ENCODE results near the gene AP3D1. TPM values are rescaled to one million over a fixed set of nuclear protein-coding genes. Genes with fewer than 3 reads are reported as not detected.

AP3D1 gene
- total and polyA plus RNA-seq, 10 donors, result 32.8 to 112 (median 96.2) TPM

GRCh38 chr19:2077833-2078619 is 73.3 kb downstream of the AP3D1 start:
- no peaks in the 10 kb centered on the region for H3K9me3 ChIP-seq
- peak overlapping the region in 1 of 8 donors; percentile 16 for H3K27ac ChIP-seq
- peaks cover 3 to 97% (median 82%) of the 10 kb centered on the region in 6 donors for H3K36me3 ChIP-seq
- intact Hi-C loops (cut with DNase I; ENCODE audit: low total_unique reads), result no loop called here
- H3K27me3 ChIP-seq (replicated peaks in 1 of 7), result no peaks in the 10 kb centered on the region
- H3K4me1 ChIP-seq, result peaks cover 33 to 97% (median 69%) of the 10 kb centered on the region in 6 donors
- 95 to 97% (median 96%) methylated on average over 29 to 44 of the region's 44 CpGs for WGBS, 5 donors
- H3K4me3 ChIP-seq, result no peak overlapping the region
- TF ChIP-seq POLR2AphosphoS5 (IDR thresholded peaks at IDR 0.05) (peak in 2 of 3 donors; percentile 7 to 71), POLR2A (IDR thresholded peaks at IDR 0.05) (no peak)
- peak; percentile 73 for DNase-seq

GRCh38 chr19:2077398-2077797 is 74.0 kb downstream of the AP3D1 start:
- H3K9me3 ChIP-seq, result no peaks in the 10 kb centered on the region
- H3K4me1 ChIP-seq, result peaks cover 29 to 96% (median 66%) of the 10 kb centered on the region in 6 donors
- no peak overlapping the region for H3K4me3 ChIP-seq
- no peaks in the 10 kb centered on the region for H3K27me3 ChIP-seq (replicated peaks in 1 of 7)
- H3K36me3 ChIP-seq, result peaks cover 3 to 97% (median 88%) of the 10 kb centered on the region in 6 donors
- WGBS, 5 donors, result 90 to 94% (median 93%) methylated on average over 7 of the region's 7 CpGs
- no peak for TF ChIP-seq CTCF (IDR thresholded peaks at IDR 0.05 in 8 of 11, conservative IDR thresholded peaks at IDR 0.05 in 3 of 11)
- TF ChIP-seq POLR2A (IDR thresholded peaks at IDR 0.05), result no peak
- no peak for TF ChIP-seq POLR2AphosphoS5 (IDR thresholded peaks at IDR 0.05)
- intact Hi-C loops (cut with DNase I; ENCODE audit: low total_unique reads), result no loop called here
- DNase-seq, result no peak
- H3K27ac ChIP-seq, result no peak overlapping the region

GRCh38 chr19:2076526-2076944 is 74.8 kb downstream of the AP3D1 start:
- 85 to 95% (median 92%) methylated on average over 20 to 32 of the region's 32 CpGs for WGBS, 5 donors
- DNase-seq, result peak; percentile 73
- no peaks in the 10 kb centered on the region for H3K27me3 ChIP-seq (replicated peaks in 1 of 7)
- no peak for TF ChIP-seq CTCF (IDR thresholded peaks at IDR 0.05 in 8 of 11, conservative IDR thresholded peaks at IDR 0.05 in 3 of 11)
- no peak for TF ChIP-seq POLR2A (IDR thresholded peaks at IDR 0.05)
- TF ChIP-seq POLR2AphosphoS5 (IDR thresholded peaks at IDR 0.05), result peak in 2 of 3 donors; percentile 46 to 75
- H3K36me3 ChIP-seq, result peaks cover 3 to 100% (median 96%) of the 10 kb centered on the region in 6 donors
- H3K9me3 ChIP-seq, result no peaks in the 10 kb centered on the region
- H3K27ac ChIP-seq, result peak overlapping the region in 2 of 8 donors; percentile 30 to 91
- intact Hi-C loops (cut with DNase I; ENCODE audit: low total_unique reads), result no loop called here
- H3K4me3 ChIP-seq, result no peak overlapping the region
- H3K4me1 ChIP-seq, result peaks cover 22 to 88% (median 58%) of the 10 kb centered on the region in 6 donors

GRCh38 chr19:2072757-2073551 is 78.4 kb downstream of the AP3D1 start:
- Histone ChIP-seq H3K9me3 (no peaks in the 10 kb centered on the region), H3K36me3 (peaks cover 3 to 79% (median 70%) of the 10 kb centered on the region in 6 donors), H3K27ac (peak overlapping the region in 7 of 8 donors; percentile 69 to 91 (median 86)), H3K4me3 (peak overlapping the region in 1 of 8 donors; percentile 39), H3K4me1 (peaks cover 25 to 83% (median 47%) of the 10 kb centered on the region in 6 donors), H3K27me3 (replicated peaks in 1 of 7) (no peaks in the 10 kb centered on the region)
- intact Hi-C loops (cut with DNase I; ENCODE audit: low total_unique reads), result no loop called here
- 80 to 90% (median 85%) methylated on average over 23 to 32 of the region's 32 CpGs for WGBS, 5 donors
- no peak for TF ChIP-seq POLR2A (IDR thresholded peaks at IDR 0.05)
- no peak for TF ChIP-seq CTCF (IDR thresholded peaks at IDR 0.05 in 8 of 11, conservative IDR thresholded peaks at IDR 0.05 in 3 of 11)
- peak in 1 of 3 donors; percentile 61 for TF ChIP-seq POLR2AphosphoS5 (IDR thresholded peaks at IDR 0.05)
- peak; percentile 74 for DNase-seq

All from spleen (tissue), 11 donors.